RWPE2 (cell line): ENCODE results near the gene CA10.

Source experiments
- ATAC-seq: fragments of 200-7000 bp; cut with Tn5 transposase; 3 replicates; pipeline ENCODE4 v1.9.1; 2021; ENCODE audit warnings: low read depth
- DNase-seq: peaks from one replicate; pipeline ENCODE4 v3.0.0-alpha.2; 2020; ENCODE audit warnings: low spot score
- H3K27ac ChIP-seq: fragments of 450-650 bp; 2 replicates; pipeline ENCODE4 v1.5.1; 2017; ENCODE audit warnings: mild to moderate bottlenecking; ENCODE audit not compliant: poor library complexity, severe bottlenecking
- H3K27me3 ChIP-seq: fragments of 250-450 bp; sonication (Bioruptor Pico); 2 replicates; pipeline ENCODE4 v1.5.1; 2021; ENCODE audit warnings: mild to moderate bottlenecking, moderate library complexity; ENCODE audit not compliant: insufficient read depth, poor library complexity, severe bottlenecking
- H3K36me3 ChIP-seq: fragments of 250-450 bp; sonication (Bioruptor Pico); 2 replicates; pipeline ENCODE4 v1.5.1; 2020; ENCODE audit warnings: low read depth, mild to moderate bottlenecking, moderate library complexity
- H3K4me1 ChIP-seq: fragments of 250-450 bp; sonication (Bioruptor Pico); 2 replicates; pipeline ENCODE4 v1.5.1; 2021; ENCODE audit warnings: mild to moderate bottlenecking, moderate library complexity; ENCODE audit not compliant: insufficient read depth, poor library complexity, severe bottlenecking
- H3K4me3 ChIP-seq: fragments of 250-450 bp; sonication (Bioruptor Pico); 2 replicates; pipeline ENCODE4 v1.5.1; 2021; ENCODE audit warnings: mild to moderate bottlenecking, moderate library complexity; ENCODE audit not compliant: severe bottlenecking
- H3K9me3 ChIP-seq: fragments of 250-450 bp; sonication (Bioruptor Pico); 2 replicates; pipeline ENCODE4 v1.5.1; 2021; ENCODE audit warnings: mild to moderate bottlenecking, moderate library complexity; ENCODE audit not compliant: severe bottlenecking
- TF ChIP-seq, protein P1 (sequence below): fragments of 450-650 bp; IDR thresholded peaks from one replicate; pipeline ENCODE4 v1.5.1; 2017; ENCODE audit warnings: mild to moderate bottlenecking, moderate library complexity; ENCODE audit not compliant: poor library complexity, severe bottlenecking

The CA10 gene

DNA sequence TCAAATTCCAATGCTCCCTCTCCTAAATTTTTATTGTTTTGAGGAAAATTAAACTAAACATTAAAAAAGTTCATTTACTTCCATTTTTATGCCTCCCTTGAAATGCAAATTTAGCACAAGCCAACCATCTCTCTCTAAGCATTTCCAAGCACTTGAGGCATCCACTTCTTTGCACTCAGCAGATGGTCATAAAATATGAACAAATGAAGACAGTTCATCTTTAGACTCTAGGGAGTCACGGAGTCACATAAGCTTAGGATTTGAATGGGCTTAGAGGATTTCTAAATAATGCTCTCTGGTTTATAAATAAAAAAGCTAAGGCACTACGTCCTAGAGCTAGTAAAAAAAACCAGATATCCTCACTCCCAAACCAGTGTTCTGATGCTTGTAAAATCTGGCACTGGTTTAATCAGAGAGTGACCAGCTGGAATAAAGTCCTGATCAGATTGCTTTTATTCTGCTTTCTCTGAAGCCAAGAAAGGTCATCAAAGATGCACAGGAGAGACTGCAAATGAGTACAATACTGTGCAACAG, 204.2 kb downstream of the CA10 start:
- TF ChIP-seq, protein P1, sequence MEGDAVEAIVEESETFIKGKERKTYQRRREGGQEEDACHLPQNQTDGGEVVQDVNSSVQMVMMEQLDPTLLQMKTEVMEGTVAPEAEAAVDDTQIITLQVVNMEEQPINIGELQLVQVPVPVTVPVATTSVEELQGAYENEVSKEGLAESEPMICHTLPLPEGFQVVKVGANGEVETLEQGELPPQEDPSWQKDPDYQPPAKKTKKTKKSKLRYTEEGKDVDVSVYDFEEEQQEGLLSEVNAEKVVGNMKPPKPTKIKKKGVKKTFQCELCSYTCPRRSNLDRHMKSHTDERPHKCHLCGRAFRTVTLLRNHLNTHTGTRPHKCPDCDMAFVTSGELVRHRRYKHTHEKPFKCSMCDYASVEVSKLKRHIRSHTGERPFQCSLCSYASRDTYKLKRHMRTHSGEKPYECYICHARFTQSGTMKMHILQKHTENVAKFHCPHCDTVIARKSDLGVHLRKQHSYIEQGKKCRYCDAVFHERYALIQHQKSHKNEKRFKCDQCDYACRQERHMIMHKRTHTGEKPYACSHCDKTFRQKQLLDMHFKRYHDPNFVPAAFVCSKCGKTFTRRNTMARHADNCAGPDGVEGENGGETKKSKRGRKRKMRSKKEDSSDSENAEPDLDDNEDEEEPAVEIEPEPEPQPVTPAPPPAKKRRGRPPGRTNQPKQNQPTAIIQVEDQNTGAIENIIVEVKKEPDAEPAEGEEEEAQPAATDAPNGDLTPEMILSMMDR, result no peak
- Histone ChIP-seq H3K27ac (no peak overlapping the region), H3K36me3 (no peaks in the 10 kb centered on the region), H3K27me3 (no peaks in the 10 kb centered on the region), H3K4me3 (no peak overlapping the region), H3K9me3 (no peaks in the 10 kb centered on the region), H3K4me1 (no peaks in the 10 kb centered on the region)
- DNase-seq, result no peak
- ATAC-seq, result no peak

DNA sequence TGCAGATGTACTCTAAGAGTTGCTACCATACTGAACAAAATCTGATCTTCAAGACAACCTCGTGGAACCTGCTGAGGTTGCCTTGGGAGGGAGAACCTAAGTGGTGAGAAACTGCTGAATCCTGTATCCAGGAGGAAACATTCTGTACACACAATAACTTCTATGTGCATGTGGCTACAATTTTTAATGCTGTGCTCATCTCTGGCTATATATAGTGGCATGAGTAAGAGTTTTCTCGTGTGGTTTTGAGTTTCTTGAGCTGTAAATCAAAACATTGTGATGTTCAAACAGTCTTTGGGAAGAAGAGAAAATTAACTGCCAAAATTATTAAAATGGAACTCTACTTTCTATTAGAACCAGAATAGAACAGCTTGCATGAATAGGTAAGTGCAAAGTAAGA, 206.8 kb downstream of the CA10 start:
- no peaks in the 10 kb centered on the region for H3K27me3 ChIP-seq
- DNase-seq (no peak), ATAC-seq (no peak)
- no peaks in the 10 kb centered on the region for H3K9me3 ChIP-seq
- H3K27ac ChIP-seq, result no peak overlapping the region
- TF ChIP-seq, protein P1, result no peak
- H3K36me3 ChIP-seq, result no peaks in the 10 kb centered on the region
- peaks cover 9% of the 10 kb centered on the region for H3K4me1 ChIP-seq
- no peak overlapping the region for H3K4me3 ChIP-seq

DNA sequence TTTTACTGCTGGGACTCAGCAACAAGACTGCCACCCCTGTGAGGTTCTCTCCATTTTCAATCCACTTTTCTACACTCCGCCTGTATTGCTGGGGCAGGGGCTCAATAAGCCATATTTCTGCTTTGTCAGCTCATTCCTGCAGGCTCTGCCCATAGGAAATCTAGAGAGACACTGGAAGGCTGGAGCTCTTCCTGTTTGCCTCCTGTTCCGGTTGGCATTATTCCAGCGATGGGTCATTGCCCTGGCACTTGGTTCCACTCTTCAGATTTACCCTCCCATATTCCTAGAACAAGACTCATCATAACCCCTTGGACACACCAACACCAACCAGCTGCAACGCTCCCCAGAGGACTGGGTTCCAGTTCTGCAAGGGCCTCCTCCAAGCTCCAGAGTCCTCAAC, 210.4 kb downstream of the CA10 start:
- H3K27me3 ChIP-seq, result no peaks in the 10 kb centered on the region
- peak overlapping the region; percentile 77 for H3K27ac ChIP-seq
- ATAC-seq (peak; percentile 80), DNase-seq (peak; percentile 66)
- peaks cover 9% of the 10 kb centered on the region for H3K4me1 ChIP-seq
- TF ChIP-seq, protein P1, result no peak
- H3K9me3 ChIP-seq, result no peaks in the 10 kb centered on the region
- H3K4me3 ChIP-seq, result no peak overlapping the region
- no peaks in the 10 kb centered on the region for H3K36me3 ChIP-seq

DNA sequence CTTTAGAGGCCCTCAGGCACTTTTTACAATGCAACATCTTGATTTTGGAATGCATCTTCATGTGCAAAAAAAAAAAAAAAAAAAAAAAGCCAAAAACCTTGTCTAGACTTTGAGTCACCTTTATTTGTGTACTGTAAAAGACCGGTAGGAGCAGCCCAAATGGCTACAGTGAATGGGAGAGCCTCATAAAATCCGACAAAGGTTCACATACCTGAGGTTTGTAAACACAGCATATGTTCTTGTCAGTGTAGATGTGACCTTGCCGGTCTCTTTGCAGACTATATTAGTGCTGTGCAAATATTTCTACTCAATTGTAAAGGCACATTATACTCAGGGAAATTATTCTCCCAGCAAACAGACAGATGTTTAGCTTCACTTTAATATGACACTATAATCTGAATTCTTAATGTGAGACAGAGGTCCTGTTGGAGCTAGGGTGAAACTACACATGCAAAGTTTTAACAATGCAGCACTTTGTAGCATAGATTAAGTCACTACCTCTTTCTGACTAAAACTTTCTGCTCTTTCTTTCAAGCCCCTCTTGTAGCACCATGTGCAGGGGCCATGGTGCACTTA, 211.3 kb downstream of the CA10 start:
- Histone ChIP-seq H3K36me3 (no peaks in the 10 kb centered on the region), H3K4me3 (no peak overlapping the region), H3K4me1 (peaks cover 9% of the 10 kb centered on the region), H3K27me3 (no peaks in the 10 kb centered on the region), H3K9me3 (no peaks in the 10 kb centered on the region), H3K27ac (peak overlapping the region; percentile 77)
- TF ChIP-seq, protein P1, result no peak
- ATAC-seq (peak; percentile 79), DNase-seq (no peak)

DNA sequence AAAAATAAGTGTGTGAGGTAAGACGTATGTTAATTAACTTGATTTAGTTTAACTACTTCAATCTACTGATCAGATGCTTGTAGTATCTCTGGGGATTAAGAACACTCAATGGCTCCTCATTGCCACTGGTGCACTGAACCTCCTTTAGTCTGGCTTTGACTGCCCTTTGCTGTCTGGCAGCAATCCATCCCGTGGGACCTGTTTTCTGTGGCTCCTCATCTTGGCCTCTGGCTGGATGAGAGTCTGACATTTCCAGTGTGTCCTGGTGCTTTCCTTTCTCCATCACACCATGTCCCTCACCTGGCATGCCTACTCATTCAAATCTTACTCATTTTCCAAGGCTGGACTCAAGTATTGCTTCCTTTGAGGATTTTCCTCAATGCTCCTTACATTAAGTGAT, 212.2 kb downstream of the CA10 start:
- Histone ChIP-seq H3K4me3 (no peak overlapping the region), H3K36me3 (no peaks in the 10 kb centered on the region), H3K9me3 (no peaks in the 10 kb centered on the region), H3K27ac (peak overlapping the region; percentile 77), H3K4me1 (peaks cover 9% of the 10 kb centered on the region), H3K27me3 (no peaks in the 10 kb centered on the region)
- ATAC-seq, result no peak
- no peak for DNase-seq
- TF ChIP-seq, protein P1, result no peak
